Parietal lobe (tissue), 1 donor: ENCODE results near the gene C19orf67. TPM values are rescaled to one million over a fixed set of nuclear protein-coding genes. Genes with fewer than 3 reads are reported as not detected.

Source experiments
- total RNA-seq: library from RNA; depleted of rRNA; stranded (reverse); fragments of >200 nt; gene quantifications from one replicate; pipeline ENCODE4 v1.2.3, GENCODE V29; 2014

Gene C19orf67
- not detected for total RNA-seq

GRCh38 chr19:14085309-14085995 is at the start of gene C19orf67:
Gene C19orf67, minus strand, starts transcription at chr19:14085783. Its CDS starts 156 bp downstream, at chr19:14085627.

GRCh38 chr19:14117668-14118164 is 32.1 kb upstream of the C19orf67 start, which contains the start of gene PRKACA:
Gene PRKACA, minus strand, starts transcription at chr19:14117762. Its CDS starts 215 bp downstream, at chr19:14117547.

GRCh38 chr19:14090509-14091080 is 5.0 kb upstream of the C19orf67 start, which contains the start of gene SAMD1:
Gene SAMD1, minus strand, starts transcription at chr19:14090751.

GRCh38 chr19:14072535-14073260 is 12.9 kb downstream of the C19orf67 start, which contains the start of gene MISP3:
Gene MISP3, plus strand, starts transcription at chr19:14072786. Its CDS starts 524 bp downstream, at chr19:14073310.

GRCh38 chr19:14061751-14062557 is 23.6 kb downstream of the C19orf67 start, which contains the start of gene PALM3:
Gene PALM3, minus strand, starts transcription at chr19:14062076. Its CDS starts 96 bp downstream, at chr19:14061980.

GRCh38 chr19:14031719-14032480 is 53.7 kb downstream of the C19orf67 start, which contains the start of gene IL27RA:
Gene IL27RA, plus strand, starts transcription at chr19:14031762. Its CDS starts 111 bp downstream, at chr19:14031873.

Other genes with a start within 250 kb of the C19orf67 start
- gene NANOS3, start 208.6 kb downstream of the C19orf67 start, total RNA-seq, result 3.8 TPM
- gene BRME1, start 179.7 kb downstream of the C19orf67 start, total RNA-seq, result 21.9 TPM
- 20.0 TPM for gene CC2D1A, start 179.6 kb downstream of the C19orf67 start, total RNA-seq
- gene PODNL1, start 147.4 kb downstream of the C19orf67 start, total RNA-seq, result not detected
- gene DCAF15, start 133.3 kb downstream of the C19orf67 start, total RNA-seq, result 19.1 TPM
- gene RFX1, start 79.5 kb downstream of the C19orf67 start, total RNA-seq, result 4.4 TPM
- gene RLN3, start 57.6 kb downstream of the C19orf67 start, total RNA-seq, result not detected
- gene IL27RA, start 54.0 kb downstream of the C19orf67 start, total RNA-seq, result 5.6 TPM
- 4.7 TPM for gene PALM3, start 23.7 kb downstream of the C19orf67 start, total RNA-seq
- 0.63 TPM for gene MISP3, start 13.0 kb downstream of the C19orf67 start, total RNA-seq
- gene SAMD1, start 5.0 kb upstream of the C19orf67 start, total RNA-seq, result 36.3 TPM
- 42.9 TPM for gene PRKACA, start 32.0 kb upstream of the C19orf67 start, total RNA-seq
- gene ASF1B, start 50.8 kb upstream of the C19orf67 start, total RNA-seq, result 2.8 TPM
- gene ADGRL1, start 120.4 kb upstream of the C19orf67 start, total RNA-seq, result 88.9 TPM